ENCODE results near the gene PLEKHA1.

Gene PLEKHA1

GRCh38 chr10:122421054-122421625 lies 46.6 kb downstream of the PLEKHA1 start:
- TF ChIP-seq EZH2phosphoT487 (conservative IDR thresholded peaks at IDR 0.05; ENCODE audit: low read length): no peak
- TF ChIP-seq CTCF (IDR thresholded peaks at IDR 0.05; ENCODE audit: insufficient read depth, low read length, poor library complexity, severe bottlenecking): no peak
- no peaks in the 10 kb centered on the region for H3K9me2 ChIP-seq (replicated peaks; ENCODE audit: insufficient read depth, low read length)
- no peak overlapping the region for H2AFZ ChIP-seq (ENCODE audit: low read depth, low read length, severe bottlenecking)
- H3K27me3 ChIP-seq (ENCODE audit: low read length): no peaks in the 10 kb centered on the region
- H4K20me1 ChIP-seq (ENCODE audit: low read depth, low read length): no peaks in the 10 kb centered on the region
- no peaks in the 10 kb centered on the region for H3K79me2 ChIP-seq (ENCODE audit: insufficient read depth, low read length)
- H3F3A ChIP-seq (ENCODE audit: insufficient read depth): no peaks in the 10 kb centered on the region
- H3K4me3 ChIP-seq (ENCODE audit: insufficient read depth, low read length, poor library complexity, severe bottlenecking): no peak overlapping the region
- H3K9me3 ChIP-seq (ENCODE audit: insufficient read depth, low read length): no peaks in the 10 kb centered on the region
- H3K36me3 ChIP-seq (ENCODE audit: low read length): no peaks in the 10 kb centered on the region
- no peak overlapping the region for H3K4me2 ChIP-seq (ENCODE audit: low read depth, low read length, poor library complexity, severe bottlenecking)
- no peak overlapping the region for H3K9ac ChIP-seq (ENCODE audit: low read length)
- no peak overlapping the region for H3K27ac ChIP-seq (ENCODE audit: low read depth, low read length)

GRCh38 chr10:122421742-122422141 lies 47.2 kb downstream of the PLEKHA1 start:
- Histone ChIP-seq H3K36me3 (ENCODE audit: low read length) (no peaks in the 10 kb centered on the region), H3K27ac (ENCODE audit: low read depth, low read length) (no peak overlapping the region), H3K27me3 (ENCODE audit: low read length) (no peaks in the 10 kb centered on the region), H3K9ac (ENCODE audit: low read length) (no peak overlapping the region), H3K9me3 (ENCODE audit: insufficient read depth, low read length) (no peaks in the 10 kb centered on the region), H3K4me2 (ENCODE audit: low read depth, low read length, poor library complexity, severe bottlenecking) (no peak overlapping the region), H2AFZ (ENCODE audit: low read depth, low read length, severe bottlenecking) (no peak overlapping the region), H3F3A (ENCODE audit: insufficient read depth) (no peaks in the 10 kb centered on the region), H3K79me2 (ENCODE audit: insufficient read depth, low read length) (no peaks in the 10 kb centered on the region), H3K4me3 (ENCODE audit: insufficient read depth, low read length, poor library complexity, severe bottlenecking) (no peak overlapping the region), H4K20me1 (ENCODE audit: low read depth, low read length) (no peaks in the 10 kb centered on the region), H3K9me2 (replicated peaks; ENCODE audit: insufficient read depth, low read length) (no peaks in the 10 kb centered on the region)
- no peak for TF ChIP-seq EZH2phosphoT487 (conservative IDR thresholded peaks at IDR 0.05; ENCODE audit: low read length)
- TF ChIP-seq CTCF (IDR thresholded peaks at IDR 0.05; ENCODE audit: insufficient read depth, low read length, poor library complexity, severe bottlenecking): no peak

- no peaks in the 10 kb centered on the region for H4K20me1 ChIP-seq (ENCODE audit: low read depth, low read length)
- no peaks in the 10 kb centered on the region for H3K36me3 ChIP-seq (ENCODE audit: low read length)
- H3K4me2 ChIP-seq (ENCODE audit: low read depth, low read length, poor library complexity, severe bottlenecking): no peak overlapping the region
- H3K4me3 ChIP-seq (ENCODE audit: insufficient read depth, low read length, poor library complexity, severe bottlenecking): no peak overlapping the region
- no peak for TF ChIP-seq CTCF (IDR thresholded peaks at IDR 0.05; ENCODE audit: insufficient read depth, low read length, poor library complexity, severe bottlenecking)
- no peak for TF ChIP-seq EZH2phosphoT487 (conservative IDR thresholded peaks at IDR 0.05; ENCODE audit: low read length)
- H3K9me2 ChIP-seq (replicated peaks; ENCODE audit: insufficient read depth, low read length): no peaks in the 10 kb centered on the region
- no peak overlapping the region for H2AFZ ChIP-seq (ENCODE audit: low read depth, low read length, severe bottlenecking)
- no peaks in the 10 kb centered on the region for H3K9me3 ChIP-seq (ENCODE audit: insufficient read depth, low read length)
- H3K27me3 ChIP-seq (ENCODE audit: low read length): no peaks in the 10 kb centered on the region
- no peaks in the 10 kb centered on the region for H3K79me2 ChIP-seq (ENCODE audit: insufficient read depth, low read length)
- H3K9ac ChIP-seq (ENCODE audit: low read length): no peak overlapping the region
- no peaks in the 10 kb centered on the region for H3F3A ChIP-seq (ENCODE audit: insufficient read depth)
- H3K27ac ChIP-seq (ENCODE audit: low read depth, low read length): no peak overlapping the region
These were observed 47.9 kb downstream of the PLEKHA1 start for GRCh38 chr10:122422266-122422989.

All from SU-DHL-6 (cell line).